KMS-11 (cell line): Measurements from ENCODE around the gene ADAM15.

Experiments used
- H2AFZ ChIP-seq: fragments of 200-600 bp; sonication (generic); 2 replicates; pipeline ENCODE4 v1.6.1; 2016; ENCODE audit warnings: antibody characterized with exemption, mixed run types, low read depth
- H3K27ac ChIP-seq: fragments of 200-600 bp; sonication (generic); 2 replicates; pipeline ENCODE4 v1.6.1; 2016; ENCODE audit warnings: mild to moderate bottlenecking, mixed run types
- H3K27me3 ChIP-seq: fragments of 200-600 bp; sonication (generic); 2 replicates; pipeline ENCODE4 v1.6.1; 2017; ENCODE audit warnings: mild to moderate bottlenecking, low read depth, mixed run types, moderate library complexity; ENCODE audit not compliant: insufficient read depth
- H3K36me3 ChIP-seq: fragments of 200-600 bp; sonication (generic); 2 replicates; pipeline ENCODE4 v1.6.1; 2017; ENCODE audit warnings: mild to moderate bottlenecking, mixed run types; ENCODE audit not compliant: insufficient read depth
- H3K4me1 ChIP-seq: fragments of 200-600 bp; sonication (generic); 2 replicates; pipeline ENCODE4 v1.6.1; 2016; ENCODE audit warnings: mild to moderate bottlenecking, low read depth, mixed run types; ENCODE audit not compliant: poor library complexity, severe bottlenecking
- H3K4me2 ChIP-seq: fragments of 200-600 bp; sonication (generic); 2 replicates; pipeline ENCODE4 v1.7.0; 2016; ENCODE audit warnings: mild to moderate bottlenecking, mixed run types
- H3K4me3 ChIP-seq: fragments of 200-600 bp; sonication (generic); IDR thresholded peaks from 2 replicates; pipeline ENCODE4 v1.6.1; 2017; ENCODE audit warnings: low read depth, low read length, mixed read lengths; ENCODE audit not compliant: insufficient read depth
- H3K79me2 ChIP-seq: fragments of 200-600 bp; sonication (generic); 2 replicates; pipeline ENCODE4 v1.6.1; 2016; ENCODE audit warnings: low read depth, mixed run types; ENCODE audit not compliant: insufficient read depth
- H3K9ac ChIP-seq: fragments of 200-600 bp; sonication (generic); 2 replicates; pipeline ENCODE4 v1.6.1; 2016; ENCODE audit warnings: mild to moderate bottlenecking, mixed run types
- H4K20me1 ChIP-seq: fragments of 200-600 bp; sonication (generic); 2 replicates; pipeline ENCODE4 v1.6.1; 2016; ENCODE audit warnings: mild to moderate bottlenecking, mixed run types; ENCODE audit not compliant: insufficient read depth
- TF ChIP-seq, protein P1 (sequence below): fragments of 200-600 bp; sonication (generic); conservative IDR thresholded peaks from 2 replicates; pipeline ENCODE4 v1.6.1; 2017; ENCODE audit warnings: low read depth, mild to moderate bottlenecking, antibody characterized with exemption, low read length, moderate library complexity, mixed read lengths

Gene ADAM15

DNA sequence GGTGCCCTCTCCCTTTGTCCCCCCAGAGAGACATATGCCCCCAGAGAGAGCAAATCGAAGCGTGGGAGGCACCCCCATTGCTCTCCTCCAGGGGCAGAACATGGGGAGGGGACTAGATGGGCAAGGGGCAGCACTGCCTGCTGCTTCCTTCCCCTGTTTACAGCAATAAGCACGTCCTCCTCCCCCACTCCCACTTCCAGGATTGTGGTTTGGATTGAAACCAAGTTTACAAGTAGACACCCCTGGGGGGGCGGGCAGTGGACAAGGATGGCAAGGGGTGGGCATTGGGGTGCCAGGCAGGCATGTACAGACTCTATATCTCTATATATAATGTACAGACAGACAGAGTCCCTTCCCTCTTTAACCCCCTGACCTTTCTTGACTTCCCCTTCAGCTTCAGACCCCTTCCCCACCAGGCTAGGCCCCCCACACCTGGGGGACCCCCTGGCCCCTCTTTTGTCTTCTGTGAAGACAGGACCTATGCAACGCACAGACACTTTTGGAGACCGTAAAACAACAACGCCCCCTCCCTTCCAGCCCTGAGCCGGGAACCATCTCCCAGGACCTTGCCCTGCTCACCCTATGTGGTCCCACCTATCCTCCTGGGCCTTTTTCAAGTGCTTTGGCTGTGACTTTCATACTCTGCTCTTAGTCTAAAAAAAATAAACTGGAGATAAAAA, 35.9 kb downstream of the ADAM15 start:
- peaks cover 48% of the 10 kb centered on the region for H3K4me1 ChIP-seq

DNA sequence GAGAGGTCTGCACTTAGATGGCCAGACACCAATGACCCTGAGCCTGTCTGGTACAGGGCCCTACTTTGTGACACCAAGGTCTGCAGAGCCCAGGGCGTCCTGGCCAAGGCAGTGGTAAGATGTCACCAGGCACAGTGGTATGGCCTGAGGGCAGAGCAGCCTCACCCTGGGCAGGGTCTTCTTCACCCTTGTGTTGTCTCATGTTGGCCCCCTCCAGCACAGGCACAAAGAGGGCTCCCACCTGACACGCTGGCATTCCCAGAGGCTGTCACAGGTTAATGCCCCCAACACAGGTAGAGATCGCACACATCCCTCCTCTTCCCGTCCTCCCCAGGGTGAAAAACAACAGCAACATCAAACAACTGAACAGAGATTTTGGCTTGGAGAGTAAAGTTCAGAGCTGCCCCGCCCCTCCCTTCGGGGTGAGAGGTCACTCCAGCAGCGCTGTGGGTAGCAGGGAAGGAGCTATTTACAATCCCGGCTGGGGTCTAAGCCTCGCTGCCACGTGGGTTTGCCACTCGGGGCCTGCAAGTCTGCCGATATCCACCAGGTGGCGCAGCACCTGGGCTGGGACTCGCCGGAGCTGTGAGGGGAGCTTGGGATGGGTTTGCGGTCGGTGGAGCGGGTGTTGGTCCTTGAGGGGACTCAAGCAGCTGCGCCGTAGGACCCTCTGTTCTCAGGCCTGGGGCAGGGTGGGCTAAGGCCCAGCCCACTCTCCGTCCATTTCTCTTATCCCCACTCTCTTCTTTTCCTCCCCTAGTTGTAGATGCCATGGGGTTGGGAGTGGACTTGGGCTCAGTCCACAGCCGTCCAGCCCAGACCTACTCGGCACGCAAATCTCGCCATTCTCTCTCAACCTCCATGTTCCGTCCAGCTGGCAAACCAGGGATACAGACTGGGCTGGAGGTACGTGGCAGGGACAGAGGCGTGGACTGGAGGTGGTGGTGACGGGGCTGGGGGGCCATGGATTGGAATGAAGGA, 40.2 kb downstream of the ADAM15 start:
- peaks cover under 1% of the 10 kb centered on the region; the same call in 1 of the 2 replicates for H3K27me3 ChIP-seq
- peak overlapping the region; percentile 3; the same call in 1 of the 2 replicates for H3K9ac ChIP-seq
- H3K79me2 ChIP-seq: no peaks in the 10 kb centered on the region
- H3K27ac ChIP-seq: no peak overlapping the region
- H4K20me1 ChIP-seq: no peaks in the 10 kb centered on the region
- peaks cover 34% of the 10 kb centered on the region for H3K4me1 ChIP-seq
- H2AFZ ChIP-seq: peak overlapping the region; percentile 84
- TF ChIP-seq, protein P1, sequence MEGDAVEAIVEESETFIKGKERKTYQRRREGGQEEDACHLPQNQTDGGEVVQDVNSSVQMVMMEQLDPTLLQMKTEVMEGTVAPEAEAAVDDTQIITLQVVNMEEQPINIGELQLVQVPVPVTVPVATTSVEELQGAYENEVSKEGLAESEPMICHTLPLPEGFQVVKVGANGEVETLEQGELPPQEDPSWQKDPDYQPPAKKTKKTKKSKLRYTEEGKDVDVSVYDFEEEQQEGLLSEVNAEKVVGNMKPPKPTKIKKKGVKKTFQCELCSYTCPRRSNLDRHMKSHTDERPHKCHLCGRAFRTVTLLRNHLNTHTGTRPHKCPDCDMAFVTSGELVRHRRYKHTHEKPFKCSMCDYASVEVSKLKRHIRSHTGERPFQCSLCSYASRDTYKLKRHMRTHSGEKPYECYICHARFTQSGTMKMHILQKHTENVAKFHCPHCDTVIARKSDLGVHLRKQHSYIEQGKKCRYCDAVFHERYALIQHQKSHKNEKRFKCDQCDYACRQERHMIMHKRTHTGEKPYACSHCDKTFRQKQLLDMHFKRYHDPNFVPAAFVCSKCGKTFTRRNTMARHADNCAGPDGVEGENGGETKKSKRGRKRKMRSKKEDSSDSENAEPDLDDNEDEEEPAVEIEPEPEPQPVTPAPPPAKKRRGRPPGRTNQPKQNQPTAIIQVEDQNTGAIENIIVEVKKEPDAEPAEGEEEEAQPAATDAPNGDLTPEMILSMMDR: peak; percentile 100
- peak overlapping the region; percentile 77 for H3K4me3 ChIP-seq
- peak overlapping the region; percentile 47 for H3K4me2 ChIP-seq
- H3K36me3 ChIP-seq: no peaks in the 10 kb centered on the region

More for the DNA sequence above, 35.9 kb downstream of the ADAM15 start:
- H3K27ac ChIP-seq: no peak overlapping the region
- H4K20me1 ChIP-seq: no peaks in the 10 kb centered on the region
- H3K79me2 ChIP-seq: no peaks in the 10 kb centered on the region
- peak overlapping the region; percentile 91; the same call in 1 of the 2 replicates for H3K4me2 ChIP-seq
- H2AFZ ChIP-seq: no peak overlapping the region; the same call in 1 of the 2 replicates
- no peaks in the 10 kb centered on the region for H3K36me3 ChIP-seq
- peaks cover 18% of the 10 kb centered on the region for H3K27me3 ChIP-seq
- no peak overlapping the region for H3K4me3 ChIP-seq
- H3K9ac ChIP-seq: no peak overlapping the region; the same call in 1 of the 2 replicates
- TF ChIP-seq, protein P1: peak; percentile 49; the same call in 1 of the 2 replicates

GRCh38 chr1:155092131-155092530, 41.0 kb downstream of the ADAM15 start:
- no peak overlapping the region for H3K4me2 ChIP-seq
- no peak overlapping the region for H2AFZ ChIP-seq
- H3K9ac ChIP-seq: no peak overlapping the region
- no peaks in the 10 kb centered on the region for H3K36me3 ChIP-seq
- TF ChIP-seq, protein P1: no peak
- H3K4me3 ChIP-seq: peak overlapping the region; percentile 49
- H3K4me1 ChIP-seq: peaks cover 27% of the 10 kb centered on the region
- no peaks in the 10 kb centered on the region for H4K20me1 ChIP-seq
- peaks cover 3% of the 10 kb centered on the region; the same call in 1 of the 2 replicates for H3K27me3 ChIP-seq
- H3K27ac ChIP-seq: no peak overlapping the region
- H3K79me2 ChIP-seq: no peaks in the 10 kb centered on the region

- H2AFZ ChIP-seq: no peak overlapping the region
- no peak overlapping the region for H3K4me3 ChIP-seq
- H3K9ac ChIP-seq: no peak overlapping the region
Observed at GRCh38 chr1:155092641-155093040, 41.5 kb downstream of the ADAM15 start.

More at GRCh38 chr1:155092641-155093040, 41.5 kb downstream of the ADAM15 start:
- peaks cover 3% of the 10 kb centered on the region; the same call in 1 of the 2 replicates for H3K27me3 ChIP-seq
- no peak overlapping the region for H3K27ac ChIP-seq
- no peak overlapping the region for H3K4me2 ChIP-seq
- H3K4me1 ChIP-seq: peaks cover 25% of the 10 kb centered on the region
- H3K79me2 ChIP-seq: no peaks in the 10 kb centered on the region
- H3K36me3 ChIP-seq: no peaks in the 10 kb centered on the region
- TF ChIP-seq, protein P1: no peak
- no peaks in the 10 kb centered on the region for H4K20me1 ChIP-seq
